Activated CD8-positive, alpha-beta T cell treated with anti-CD3 and anti-CD28 coated beads, Interleukin-2, amount 10 ng/mL, durations not matched to agents 7 days and 5 days (primary cell): ENCODE data around the gene LHFPL3. TPM values are rescaled to one million over a fixed set of nuclear protein-coding genes. Genes with fewer than 3 reads are reported as not detected.

Source experiments
- ATAC-seq: fragments of 150-1000 bp; cut with Tn5 transposase; one replicate; pipeline ENCODE4 v1.10.0; 2021; ENCODE audit warnings: moderate library complexity
- CTCF ChIA-PET: fragments of 350-600 bp; sonication (Branson Sonifier 250); formaldehyde crosslinking; loops from one replicate; lab custom pipeline; 2021; ENCODE audit warnings: antibody characterized with exemption; lab: Charles Lee
- POLR2A ChIA-PET: fragments of 350-600 bp; sonication (Branson Sonifier 250); formaldehyde crosslinking; loops from one replicate; lab custom pipeline; 2021; ENCODE audit warnings: antibody characterized with exemption; lab: Charles Lee
- DNase-seq: peaks from one replicate; pipeline ENCODE4 v3.0.0-alpha.2; 2020
- H3K27ac Mint-ChIP-seq: one replicate; pipeline ENCODE4 v1.8.0; 2021; ENCODE audit warnings: mild to moderate bottlenecking, mixed read lengths
- H3K27me3 Mint-ChIP-seq: one replicate; pipeline ENCODE4 v1.8.0; 2021; ENCODE audit warnings: low read depth, mixed read lengths
- H3K36me3 Mint-ChIP-seq: one replicate; pipeline ENCODE4 v1.8.0; 2021; ENCODE audit warnings: low read depth, mixed read lengths
- H3K4me1 Mint-ChIP-seq: one replicate; pipeline ENCODE4 v1.8.0; 2021; ENCODE audit warnings: low read depth, mixed read lengths
- H3K4me3 Mint-ChIP-seq: one replicate; pipeline ENCODE4 v1.8.0; 2021; ENCODE audit warnings: mild to moderate bottlenecking, mixed read lengths
- H3K9me3 Mint-ChIP-seq: one replicate; pipeline ENCODE4 v1.8.0; 2022; ENCODE audit warnings: mixed read lengths; ENCODE audit not compliant: insufficient read depth
- total RNA-seq, 2 experiments: library from RNA; stranded (reverse); gene quantifications; one replicate each; pipeline ENCODE4 v1.2.3, GENCODE V29; 2021

LHFPL3 gene
- total RNA-seq, 2 experiments from 2014 or later = not detected

DNA sequence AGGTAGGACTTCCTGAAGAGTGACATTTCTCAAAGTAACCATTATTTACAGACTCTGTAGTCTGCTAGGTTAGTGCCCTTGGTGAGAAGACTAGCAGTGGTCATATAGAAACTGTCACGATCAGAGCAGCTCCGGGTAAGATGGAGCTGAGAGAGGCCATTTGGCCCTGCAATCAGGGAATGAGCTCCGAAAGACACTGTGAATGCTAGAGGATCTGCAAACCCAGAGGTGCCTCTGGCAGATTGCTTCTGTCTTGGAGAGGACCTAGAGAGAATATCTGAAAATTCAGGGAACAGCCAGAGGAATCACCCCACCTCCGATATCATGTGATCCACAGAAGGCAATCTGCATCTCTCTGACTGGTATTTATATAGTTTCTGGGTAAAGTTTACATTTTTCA lies 438.7 kb downstream of the LHFPL3 start:
- no peak overlapping the region for H3K4me3 Mint-ChIP-seq
- DNase-seq (no peak), ATAC-seq (no peak)
- H3K27ac Mint-ChIP-seq = no peak overlapping the region
- H3K4me1 Mint-ChIP-seq = no peaks in the 10 kb centered on the region
- H3K36me3 Mint-ChIP-seq = no peaks in the 10 kb centered on the region
- CTCF ChIA-PET = no interaction called here
- peaks cover 6% of the 10 kb centered on the region for H3K27me3 Mint-ChIP-seq
- POLR2A ChIA-PET = no interaction called here
- H3K9me3 Mint-ChIP-seq = no peaks in the 10 kb centered on the region

- CTCF ChIA-PET = no interaction called here
Measured at GRCh38 chr7:104767826-104768536, 439.6 kb downstream of the LHFPL3 start.

GRCh38 chr7:104772405-104773345 lies 444.3 kb downstream of the LHFPL3 start:
- CTCF ChIA-PET = no interaction called here

More at GRCh38 chr7:104767826-104768536, 439.6 kb downstream of the LHFPL3 start:
- POLR2A ChIA-PET = interaction anchor here (0.6 kb wide), 1 partner anchor 30 kb away, joined by 3 read pairs; no protein-coding TSS in a partner anchor
- Mint-ChIP-seq H3K27ac (no peak overlapping the region), H3K27me3 (peaks cover 3% of the 10 kb centered on the region), H3K9me3 (no peaks in the 10 kb centered on the region), H3K4me1 (no peaks in the 10 kb centered on the region), H3K4me3 (no peak overlapping the region), H3K36me3 (no peaks in the 10 kb centered on the region)
- ATAC-seq (no peak), DNase-seq (no peak)

DNA sequence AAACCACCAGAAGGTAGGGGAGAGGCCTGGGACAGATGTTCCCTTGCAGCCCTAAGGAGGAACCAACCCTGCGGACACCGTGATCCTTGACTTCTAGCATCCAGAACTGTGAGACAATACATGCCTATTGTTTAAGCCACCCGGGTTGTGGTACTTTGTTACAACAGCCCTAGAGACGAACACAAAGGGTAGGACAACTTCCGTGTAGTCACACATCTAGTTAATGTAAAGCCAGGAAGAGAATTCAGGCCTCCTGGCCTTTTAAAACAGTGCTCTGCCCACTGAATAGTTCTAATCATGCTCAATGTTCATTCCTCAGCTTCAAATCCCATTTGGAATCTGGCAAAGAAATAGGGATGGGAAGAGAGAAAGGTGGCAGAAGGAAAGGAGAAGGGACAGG lies 445.4 kb downstream of the LHFPL3 start:
- H3K4me1 Mint-ChIP-seq = no peaks in the 10 kb centered on the region
- H3K36me3 Mint-ChIP-seq = no peaks in the 10 kb centered on the region
- ChIA-PET CTCF (no interaction called here), POLR2A (no interaction called here)
- peaks cover 3% of the 10 kb centered on the region for H3K27me3 Mint-ChIP-seq
- H3K9me3 Mint-ChIP-seq = no peaks in the 10 kb centered on the region
- H3K27ac Mint-ChIP-seq = no peak overlapping the region
- ATAC-seq (no peak), DNase-seq (no peak)
- no peak overlapping the region for H3K4me3 Mint-ChIP-seq

More at GRCh38 chr7:104772405-104773345, 444.3 kb downstream of the LHFPL3 start:
- no peaks in the 10 kb centered on the region for H3K4me1 Mint-ChIP-seq
- H3K9me3 Mint-ChIP-seq = no peaks in the 10 kb centered on the region
- H3K4me3 Mint-ChIP-seq = no peak overlapping the region
- H3K27me3 Mint-ChIP-seq = peaks cover 3% of the 10 kb centered on the region
- POLR2A ChIA-PET = no interaction called here
- H3K36me3 Mint-ChIP-seq = no peaks in the 10 kb centered on the region
- no peak overlapping the region for H3K27ac Mint-ChIP-seq
- DNase-seq (no peak), ATAC-seq (no peak)

DNA sequence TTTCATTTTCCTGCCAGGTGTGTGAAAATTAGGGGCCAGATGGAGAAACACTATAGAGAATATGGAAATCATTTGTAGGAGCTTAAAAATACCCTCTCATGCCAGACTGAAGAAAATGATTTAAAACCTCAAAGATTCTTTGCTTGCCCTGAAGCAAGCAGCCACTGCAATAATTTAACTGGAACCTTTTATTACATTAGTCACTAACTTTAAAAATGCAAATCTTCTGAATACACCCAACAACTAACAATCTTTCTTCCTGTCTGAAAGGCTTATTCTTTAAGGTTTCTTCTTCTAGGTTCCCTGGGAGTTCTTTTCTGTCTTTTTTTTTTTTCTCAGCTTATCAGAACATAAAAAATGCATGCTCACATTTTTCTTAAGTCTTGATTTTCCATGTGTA lies 447.1 kb downstream of the LHFPL3 start:
- no peaks in the 10 kb centered on the region for H3K9me3 Mint-ChIP-seq
- ChIA-PET CTCF (no interaction called here), POLR2A (no interaction called here)
- ATAC-seq = no peak
- no peaks in the 10 kb centered on the region for H3K36me3 Mint-ChIP-seq
- H3K27me3 Mint-ChIP-seq = no peaks in the 10 kb centered on the region
- no peaks in the 10 kb centered on the region for H3K4me1 Mint-ChIP-seq
- no peak overlapping the region for H3K4me3 Mint-ChIP-seq
- H3K27ac Mint-ChIP-seq = no peak overlapping the region
- no peak for DNase-seq

GRCh38 chr7:104777301-104777800 lies 448.9 kb downstream of the LHFPL3 start:
- DNase-seq = no peak
- no peak for ATAC-seq
- H3K27me3 Mint-ChIP-seq = no peaks in the 10 kb centered on the region
- H3K27ac Mint-ChIP-seq = no peak overlapping the region
- H3K9me3 Mint-ChIP-seq = no peaks in the 10 kb centered on the region
- H3K4me1 Mint-ChIP-seq = no peaks in the 10 kb centered on the region
- ChIA-PET POLR2A (no interaction called here), CTCF (no interaction called here)
- H3K4me3 Mint-ChIP-seq = no peak overlapping the region
- no peaks in the 10 kb centered on the region for H3K36me3 Mint-ChIP-seq

- Mint-ChIP-seq H3K27ac (no peak overlapping the region), H3K27me3 (no peaks in the 10 kb centered on the region), H3K4me1 (no peaks in the 10 kb centered on the region), H3K4me3 (no peak overlapping the region), H3K9me3 (no peaks in the 10 kb centered on the region), H3K36me3 (no peaks in the 10 kb centered on the region)
- POLR2A ChIA-PET = no interaction called here
- DNase-seq (no peak), ATAC-seq (no peak)
- CTCF ChIA-PET = no interaction called here
Measured at GRCh38 chr7:104779888-104780287, 451.5 kb downstream of the LHFPL3 start.

GRCh38 chr7:104784686-104785085 lies 456.3 kb downstream of the LHFPL3 start:
- Mint-ChIP-seq H3K36me3 (no peaks in the 10 kb centered on the region), H3K9me3 (no peaks in the 10 kb centered on the region), H3K27me3 (peaks cover 3% of the 10 kb centered on the region), H3K4me1 (no peaks in the 10 kb centered on the region), H3K4me3 (no peak overlapping the region), H3K27ac (no peak overlapping the region)
- POLR2A ChIA-PET = no interaction called here
- ATAC-seq (no peak), DNase-seq (no peak)
- CTCF ChIA-PET = no interaction called here

DNA sequence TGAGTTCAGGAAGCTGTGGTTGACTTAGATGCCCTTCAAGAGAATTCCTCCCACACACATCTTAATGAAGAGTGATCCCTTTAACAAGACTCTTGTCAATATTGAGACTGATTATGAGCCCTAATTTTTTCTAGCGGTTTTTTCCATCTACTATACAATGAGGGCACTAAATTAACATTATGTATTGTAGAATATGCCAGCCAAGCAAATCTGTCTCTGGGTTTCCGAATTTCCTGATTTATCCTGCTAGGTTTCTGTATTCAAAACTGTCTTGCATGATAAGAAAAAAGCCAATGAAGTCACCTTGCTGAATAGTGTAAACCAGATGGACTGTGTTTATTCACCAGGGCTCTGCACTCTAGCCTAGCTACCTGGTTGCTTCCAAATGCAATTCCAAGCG lies 461.4 kb downstream of the LHFPL3 start:
- CTCF ChIA-PET = no interaction called here
- Mint-ChIP-seq H3K9me3 (no peaks in the 10 kb centered on the region), H3K4me1 (no peaks in the 10 kb centered on the region), H3K36me3 (no peaks in the 10 kb centered on the region), H3K4me3 (no peak overlapping the region), H3K27ac (no peak overlapping the region), H3K27me3 (peaks cover 8% of the 10 kb centered on the region)
- ATAC-seq (no peak), DNase-seq (no peak)
- POLR2A ChIA-PET = no interaction called here

DNA sequence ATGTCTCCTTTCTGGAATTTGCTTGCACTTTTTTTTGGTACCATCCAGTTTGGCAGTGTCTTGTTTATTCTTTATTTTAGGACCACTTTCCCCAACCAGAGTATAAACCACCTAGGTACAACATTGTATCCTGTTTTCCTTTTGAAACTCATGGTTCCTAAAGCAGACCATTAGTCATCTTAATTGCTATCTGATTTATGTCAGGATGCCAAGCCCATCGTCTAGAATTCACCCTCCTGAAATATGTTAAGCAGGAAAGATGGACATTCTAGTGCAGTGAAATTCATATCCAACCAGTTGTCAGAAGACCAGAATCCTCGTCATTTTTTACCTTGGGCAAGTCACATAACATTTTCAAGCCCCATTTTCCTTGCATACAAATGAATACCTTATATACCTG lies 462.0 kb downstream of the LHFPL3 start:
- Mint-ChIP-seq H3K27me3 (peaks cover 11% of the 10 kb centered on the region), H3K4me3 (no peak overlapping the region), H3K27ac (no peak overlapping the region), H3K9me3 (no peaks in the 10 kb centered on the region), H3K36me3 (no peaks in the 10 kb centered on the region), H3K4me1 (no peaks in the 10 kb centered on the region)
- no peak for DNase-seq
- no peak for ATAC-seq
- ChIA-PET CTCF (no interaction called here), POLR2A (no interaction called here)

GRCh38 chr7:104791080-104791479 lies 462.7 kb downstream of the LHFPL3 start:
- ChIA-PET CTCF (no interaction called here), POLR2A (no interaction called here)
- ATAC-seq (no peak), DNase-seq (no peak)
- no peaks in the 10 kb centered on the region for H3K9me3 Mint-ChIP-seq
- H3K4me1 Mint-ChIP-seq = no peaks in the 10 kb centered on the region
- H3K4me3 Mint-ChIP-seq = no peak overlapping the region
- peaks cover 13% of the 10 kb centered on the region for H3K27me3 Mint-ChIP-seq
- H3K27ac Mint-ChIP-seq = no peak overlapping the region
- no peaks in the 10 kb centered on the region for H3K36me3 Mint-ChIP-seq

GRCh38 chr7:104793066-104793465 lies 464.7 kb downstream of the LHFPL3 start:
- POLR2A ChIA-PET = no interaction called here
- CTCF ChIA-PET = interaction anchor here (0.7 kb wide), 1 partner anchor 90 kb away, joined by 3 read pairs; no protein-coding TSS in a partner anchor
- Mint-ChIP-seq H3K4me3 (no peak overlapping the region), H3K4me1 (no peaks in the 10 kb centered on the region), H3K9me3 (no peaks in the 10 kb centered on the region), H3K36me3 (no peaks in the 10 kb centered on the region), H3K27me3 (peaks cover 13% of the 10 kb centered on the region), H3K27ac (no peak overlapping the region)
- ATAC-seq = no peak
- DNase-seq = no peak
